IMR-90 (cell line): ENCODE data around the gene TTC28. TPM values are rescaled to one million over a fixed set of nuclear protein-coding genes. Genes with fewer than 3 reads are reported as not detected.

Experiments used
- ATAC-seq: fragments of 200-7000 bp; cut with Tn5 transposase; 2 replicates; pipeline ENCODE4 v1.9.1; 2020; ENCODE audit warnings: low read depth, mild to moderate bottlenecking, moderate library complexity
- BruUV-seq: library from RNA; stranded (reverse); fragments of 400-500 nt; replicated peaks from 2 replicates; lab custom pipeline; 2021; lab: Mats Ljungman, UMichigan
- CTCF ChIA-PET: fragments of 300-600 bp; formaldehyde crosslinking; extraction: SDS; loops from one replicate; lab custom pipeline; 2021; ENCODE audit warnings: antibody characterized with exemption; lab: Yijun Ruan, JAX
- POLR2A ChIA-PET: fragments of 300-600 bp; sonication (Branson Sonifier 250); formaldehyde crosslinking; loops from one replicate; lab custom pipeline; 2022; ENCODE audit warnings: antibody characterized with exemption; ENCODE audit not compliant: unreplicated experiment; lab: Charles Lee
- DNase-seq: peaks from one replicate; pipeline ENCODE4 v3.0.0; 2013
- H2AFZ ChIP-seq: replicated peaks from 2 replicates; pipeline ENCODE3; 2013; ENCODE audit warnings: low read length, mild to moderate bottlenecking; ENCODE audit not compliant: poor library complexity
- H2AK5ac ChIP-seq: 2 replicates; pipeline ENCODE4 v1.6.1; 2013; ENCODE audit warnings: low read depth, low read length, inconsistent platforms
- H2AK9ac ChIP-seq: replicated peaks from 2 replicates; pipeline ENCODE3; 2013; ENCODE audit warnings: mild to moderate bottlenecking, low read depth, low read length, moderate library complexity; ENCODE audit not compliant: poor library complexity
- H2BK120ac ChIP-seq: 2 replicates; pipeline ENCODE4 v1.6.1; 2013; ENCODE audit warnings: low read depth, low read length, inconsistent platforms
- H2BK15ac ChIP-seq: 3 replicates; pipeline ENCODE4 v1.6.1; 2013; ENCODE audit warnings: low read depth, low read length, inconsistent platforms
- H2BK20ac ChIP-seq: 2 replicates; pipeline ENCODE4 v1.6.1; 2013; ENCODE audit warnings: low read depth, mild to moderate bottlenecking, inconsistent platforms, low read length, moderate library complexity
- H2BK5ac ChIP-seq: 2 replicates; pipeline ENCODE4 v1.6.1; 2013; ENCODE audit warnings: mild to moderate bottlenecking, low read depth, low read length, inconsistent platforms; ENCODE audit not compliant: poor library complexity, severe bottlenecking
- H3K14ac ChIP-seq: replicated peaks from 2 replicates; pipeline ENCODE4 v1.6.1; 2013; ENCODE audit warnings: low read depth, low read length, inconsistent platforms
- H3K18ac ChIP-seq: 2 replicates; pipeline ENCODE4 v1.6.1; 2013; ENCODE audit warnings: low read depth, low read length, control low read depth
- H3K23ac ChIP-seq: 2 replicates; pipeline ENCODE4 v1.6.1; 2013; ENCODE audit warnings: low read depth, low read length, inconsistent platforms
- H3K27ac ChIP-seq: 2 replicates; pipeline ENCODE4 v1.5.1; 2013; ENCODE audit warnings: mild to moderate bottlenecking, control low read depth, low read length; ENCODE audit not compliant: insufficient read depth
- H3K27me3 ChIP-seq: 2 replicates; pipeline ENCODE4 v1.6.1; 2013; ENCODE audit warnings: low read length; ENCODE audit not compliant: control insufficient read depth, insufficient read depth
- H3K36me3 ChIP-seq: 2 replicates; pipeline ENCODE4 v1.6.1; 2013; ENCODE audit warnings: low read length, mixed read lengths; ENCODE audit not compliant: control insufficient read depth, insufficient read depth
- H3K4ac ChIP-seq: 2 replicates; pipeline ENCODE4 v1.6.1; 2013; ENCODE audit warnings: low read depth, low read length, inconsistent platforms
- H3K4me1 ChIP-seq: 2 replicates; pipeline ENCODE4 v1.6.1; 2013; ENCODE audit warnings: low read length, mixed read lengths; ENCODE audit not compliant: control insufficient read depth, insufficient read depth
- H3K4me2 ChIP-seq: 2 replicates; pipeline ENCODE4 v1.6.1; 2013; ENCODE audit warnings: low read depth, mild to moderate bottlenecking, control low read depth, low read length, moderate library complexity
- H3K4me3 ChIP-seq: 2 replicates; pipeline ENCODE4 v1.5.1; 2013; ENCODE audit warnings: low read depth, mild to moderate bottlenecking, control low read depth, low read length, moderate library complexity; ENCODE audit not compliant: insufficient read depth
- H3K56ac ChIP-seq: 2 replicates; pipeline ENCODE4 v1.6.1; 2013; ENCODE audit warnings: low read length, inconsistent platforms; ENCODE audit not compliant: insufficient read depth; ENCODE audit errors: extremely low read depth
- H3K79me1 ChIP-seq, 2 experiments: 2 replicates each; pipeline ENCODE4 v1.6.1; 2013; ENCODE audit warnings: low read length in 2 of 2, inconsistent platforms in 1 of 2, low read depth in 1 of 2
- H3K9ac ChIP-seq: 2 replicates; pipeline ENCODE4 v1.6.1; 2013; ENCODE audit warnings: low read depth, low read length, control low read depth
- H3K9me1 ChIP-seq: 2 replicates; pipeline ENCODE4 v1.6.1; 2013; ENCODE audit warnings: low read length, inconsistent platforms; ENCODE audit not compliant: insufficient read depth
- H3K9me3 ChIP-seq: 2 replicates; pipeline ENCODE4 v1.6.1; 2013; ENCODE audit warnings: low read length; ENCODE audit not compliant: control insufficient read depth, insufficient read depth
- H4K20me1 ChIP-seq: 2 replicates; pipeline ENCODE4 v1.6.1; 2013; ENCODE audit warnings: low read length, inconsistent platforms; ENCODE audit not compliant: insufficient read depth
- H4K5ac ChIP-seq: 2 replicates; pipeline ENCODE4 v1.6.1; 2013; ENCODE audit warnings: mild to moderate bottlenecking, low read depth, low read length, control low read depth
- H4K8ac ChIP-seq, 2 experiments: 2 replicates each; pipeline ENCODE4 v1.6.1; 2013; ENCODE audit warnings: low read depth in 2 of 2, low read length in 2 of 2, control low read depth in 1 of 2, inconsistent platforms in 1 of 2
- H4K91ac ChIP-seq: 2 replicates; pipeline ENCODE4 v1.6.1; 2013; ENCODE audit warnings: low read depth, low read length, inconsistent platforms; ENCODE audit not compliant: insufficient read depth
- CEBPB ChIP-seq: IDR thresholded peaks from 2 replicates; pipeline ENCODE4 v1.6.1; 2012; ENCODE audit warnings: low read depth, low read length, improper control_type of control experiment
- CHD1 ChIP-seq: IDR thresholded peaks from 2 replicates; pipeline ENCODE4 v1.6.1; 2012; ENCODE audit warnings: low read depth, low read length, improper control_type of control experiment
- MXI1 ChIP-seq: IDR thresholded peaks from 2 replicates; pipeline ENCODE4 v1.6.1; 2012; ENCODE audit warnings: low read depth, mild to moderate bottlenecking, low read length, moderate library complexity, borderline replicate concordance
- NFE2L2 ChIP-seq: fragments of 150-350 bp; IDR thresholded peaks from 2 replicates; pipeline ENCODE4 v1.6.1; 2016; ENCODE audit warnings: low read depth, mild to moderate bottlenecking, low read length
- RAD21 ChIP-seq: IDR thresholded peaks from 2 replicates; pipeline ENCODE4 v1.6.1; 2012; ENCODE audit warnings: low read length, improper control_type of control experiment
- SMC3 ChIP-seq: fragments of 150-350 bp; IDR thresholded peaks from 2 replicates; pipeline ENCODE4 v1.6.1; 2016; ENCODE audit warnings: low read depth, mild to moderate bottlenecking, antibody characterized with exemption, low read length, moderate library complexity
- WGBS, 2 experiments: methylation state at CpG; one replicate each; pipeline versions ENCODE4 v1.1.5 to v1.1.7; 2013; ENCODE audit warnings: missing lambda C conversion rate in 2 of 2; ENCODE audit not compliant: insufficient read length in 1 of 2; ENCODE audit errors: extremely low coverage in 2 of 2; 5-methylcytosine and 5-hydroxymethylcytosine counted together
- dilution Hi-C: fragments of 300-500 bp; cut with HindIII; formaldehyde crosslinking; loops from one replicate; pipeline ENCODE4 v1.14.3; 2018; ENCODE audit warnings: low sequenced_read_pairs; ENCODE audit not compliant: unreplicated experiment
- in situ Hi-C: fragments of 300-500 bp; cut with MboI; formaldehyde crosslinking; loops from 3 replicates; pipeline ENCODE4 v1.14.3; 2019; ENCODE audit warnings: low sequenced_read_pairs, inconsistent platforms, mixed read lengths
- intact Hi-C: fragments of 100-400 bp; cut with micrococcal nuclease; formaldehyde crosslinking; loops from 2 replicates; pipeline ENCODE4 v1.10.0; 2022
- polyA plus RNA-seq, 3 experiments: library from polyadenylated mRNA; depleted of rRNA; stranded (reverse); fragments of >200 nt; gene quantifications; 2 replicates each; pipeline ENCODE4 v1.2.3, GENCODE V29; 2012; ENCODE audit warnings: low replicate concordance in 1 of 3
- total RNA-seq: library from RNA; depleted of rRNA; stranded (reverse); fragments of >200 nt; gene quantifications from 2 replicates; pipeline ENCODE4 v1.2.3, GENCODE V29; 2012
- TF ChIP-seq, protein P1 (sequence below): fragments of 150-350 bp; IDR thresholded peaks from 2 replicates; pipeline ENCODE4 v1.6.1; 2016; ENCODE audit warnings: low read depth, mild to moderate bottlenecking, low read length, moderate library complexity, borderline replicate concordance
- TF ChIP-seq, protein P2 (sequence below): conservative IDR thresholded peaks from 2 replicates; pipeline ENCODE4 v1.5.1; 2012; ENCODE audit warnings: mild to moderate bottlenecking, low read depth, low read length, improper control_type of control experiment

TTC28 gene
- total and polyA plus RNA-seq, 2 of the 4 experiments (the other 2 are of a cell fraction) = 5.6 to 13.3 TPM

DNA sequence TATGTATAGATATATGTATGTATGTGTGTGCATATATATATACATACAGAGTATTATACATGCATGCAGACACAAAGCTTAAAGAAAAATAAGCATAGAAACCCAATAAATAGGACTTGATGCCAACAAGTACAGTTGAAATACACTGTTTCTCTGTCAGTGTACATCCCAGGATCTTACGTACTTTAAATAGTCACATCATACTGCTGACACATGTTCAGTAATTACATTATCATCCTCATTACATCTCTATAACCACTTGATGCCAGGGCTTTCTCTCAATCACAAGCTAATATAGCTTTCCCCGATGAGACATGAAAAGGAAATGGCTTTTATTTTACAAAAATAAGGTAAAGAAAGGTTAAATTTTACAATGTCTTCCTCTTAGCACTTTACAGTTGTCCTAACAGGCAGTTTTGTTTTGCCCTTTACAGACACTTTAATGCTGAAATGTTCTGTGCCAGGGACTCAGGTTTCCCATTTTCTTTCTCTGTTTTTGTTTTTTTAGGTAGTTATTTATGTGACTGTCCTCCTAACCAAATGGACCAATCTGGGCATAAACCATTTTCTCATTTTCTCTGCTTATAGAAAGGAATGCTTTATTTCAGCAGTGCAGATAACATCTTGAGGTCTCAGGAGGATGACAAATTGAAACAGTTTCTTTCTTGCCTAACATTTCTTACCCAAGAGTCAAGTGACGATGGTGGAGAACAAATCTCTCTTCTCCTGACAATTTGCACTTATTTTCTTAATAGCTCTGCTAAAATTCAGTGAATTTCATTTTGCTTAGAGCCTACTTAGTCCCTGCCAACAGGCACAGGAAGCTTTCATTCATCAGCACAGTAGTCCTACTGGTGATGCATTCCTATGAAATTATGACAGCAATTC, 350.2 kb downstream of the TTC28 start:
- Histone ChIP-seq H3K4me2 (peak overlapping the region; percentile 16; the same call in 1 of the 2 replicates), H2BK15ac (no peak overlapping the region), H3K4ac (no peak overlapping the region), H3K27ac (no peak overlapping the region), H3K18ac (no peak overlapping the region), H3K14ac (no peak overlapping the region), H2AK9ac (no peak overlapping the region), H3K36me3 (no peaks in the 10 kb centered on the region), H2BK120ac (no peak overlapping the region), H3K9me1 (no peaks in the 10 kb centered on the region), H4K8ac (no peak overlapping the region), H3K4me3 (no peak overlapping the region), H3K9me3 (no peaks in the 10 kb centered on the region), H2AFZ (no peak overlapping the region), H3K79me1 (no peaks in the 10 kb centered on the region), H3K9ac (no peak overlapping the region), H3K4me1 (peaks cover 2% of the 10 kb centered on the region; the same call in 1 of the 2 replicates), H3K56ac (no peak overlapping the region), H2AK5ac (no peak overlapping the region), H3K23ac (no peak overlapping the region), H3K27me3 (no peaks in the 10 kb centered on the region), H2BK20ac (no peak overlapping the region), H2BK5ac (no peak overlapping the region), H4K20me1 (no peaks in the 10 kb centered on the region), H4K5ac (no peak overlapping the region), H4K91ac (no peak overlapping the region)
- dilution Hi-C loops (no loop called here), in situ Hi-C loops (no loop called here), intact Hi-C loops (no loop called here)
- peak; percentile 26 for DNase-seq
- no CpG with 5 or more reads among the region's 3 CpGs for WGBS, 2 experiments
- TF ChIP-seq CHD1 (no peak), MXI1 (no peak), CEBPB (peak; percentile 46; the same call in 1 of the 2 replicates), RAD21 (no peak), NFE2L2 (no peak), SMC3 (no peak)
- TF ChIP-seq, protein P1, sequence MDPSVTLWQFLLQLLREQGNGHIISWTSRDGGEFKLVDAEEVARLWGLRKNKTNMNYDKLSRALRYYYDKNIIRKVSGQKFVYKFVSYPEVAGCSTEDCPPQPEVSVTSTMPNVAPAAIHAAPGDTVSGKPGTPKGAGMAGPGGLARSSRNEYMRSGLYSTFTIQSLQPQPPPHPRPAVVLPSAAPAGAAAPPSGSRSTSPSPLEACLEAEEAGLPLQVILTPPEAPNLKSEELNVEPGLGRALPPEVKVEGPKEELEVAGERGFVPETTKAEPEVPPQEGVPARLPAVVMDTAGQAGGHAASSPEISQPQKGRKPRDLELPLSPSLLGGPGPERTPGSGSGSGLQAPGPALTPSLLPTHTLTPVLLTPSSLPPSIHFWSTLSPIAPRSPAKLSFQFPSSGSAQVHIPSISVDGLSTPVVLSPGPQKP = no peak
- TF ChIP-seq, protein P2, sequence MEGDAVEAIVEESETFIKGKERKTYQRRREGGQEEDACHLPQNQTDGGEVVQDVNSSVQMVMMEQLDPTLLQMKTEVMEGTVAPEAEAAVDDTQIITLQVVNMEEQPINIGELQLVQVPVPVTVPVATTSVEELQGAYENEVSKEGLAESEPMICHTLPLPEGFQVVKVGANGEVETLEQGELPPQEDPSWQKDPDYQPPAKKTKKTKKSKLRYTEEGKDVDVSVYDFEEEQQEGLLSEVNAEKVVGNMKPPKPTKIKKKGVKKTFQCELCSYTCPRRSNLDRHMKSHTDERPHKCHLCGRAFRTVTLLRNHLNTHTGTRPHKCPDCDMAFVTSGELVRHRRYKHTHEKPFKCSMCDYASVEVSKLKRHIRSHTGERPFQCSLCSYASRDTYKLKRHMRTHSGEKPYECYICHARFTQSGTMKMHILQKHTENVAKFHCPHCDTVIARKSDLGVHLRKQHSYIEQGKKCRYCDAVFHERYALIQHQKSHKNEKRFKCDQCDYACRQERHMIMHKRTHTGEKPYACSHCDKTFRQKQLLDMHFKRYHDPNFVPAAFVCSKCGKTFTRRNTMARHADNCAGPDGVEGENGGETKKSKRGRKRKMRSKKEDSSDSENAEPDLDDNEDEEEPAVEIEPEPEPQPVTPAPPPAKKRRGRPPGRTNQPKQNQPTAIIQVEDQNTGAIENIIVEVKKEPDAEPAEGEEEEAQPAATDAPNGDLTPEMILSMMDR = no peak
- peak; percentile 63 for ATAC-seq
- CTCF ChIA-PET = no interaction called here
- BruUV-seq = no TSS peak
- POLR2A ChIA-PET = interaction anchor here (0.7 kb wide), 1 partner anchor 31 kb away, joined by 3 read pairs; no protein-coding TSS in a partner anchor
